Lung (tissue), 12 donors: ENCODE data around the gene TLCD3A. TPM values are rescaled to one million over a fixed set of nuclear protein-coding genes. Genes with fewer than 3 reads are reported as not detected.

Experiments used
- ATAC-seq: fragments of 200-7000 bp; cut with Tn5 transposase; one replicate; pipeline ENCODE4 v1.9.1; 2020; ENCODE audit warnings: moderate number of reproducible peaks; ENCODE audit not compliant: insufficient read depth, low FRiP score
- DNase-seq, 3 donors: peaks; one replicate each; pipeline ENCODE4 v3.0.0-alpha.2; 2013 to 2017
- H3K27ac ChIP-seq, 2 donors: one replicate each; pipeline ENCODE4 v1.5.1; 2013; ENCODE audit warnings: mild to moderate bottlenecking in 2 of 2, moderate library complexity in 2 of 2, control low read depth in 1 of 2, inconsistent platforms in 1 of 2, low read depth in 1 of 2, low read length in 1 of 2
- H3K27me3 ChIP-seq, 3 donors: one replicate each; pipeline ENCODE4 v1.5.1; 2013; ENCODE audit warnings: low read length in 2 of 3; ENCODE audit not compliant: control insufficient read depth in 3 of 3, insufficient read depth in 3 of 3
- H3K36me3 ChIP-seq, 4 donors: one replicate each; pipeline ENCODE4 v1.5.1; 2013; ENCODE audit warnings: low read length in 4 of 4, mild to moderate bottlenecking in 1 of 4, moderate library complexity in 1 of 4; ENCODE audit not compliant: control insufficient read depth in 4 of 4, insufficient read depth in 4 of 4
- H3K4me1 ChIP-seq, 5 donors: one replicate each; pipeline ENCODE4 v1.5.1; 2013; ENCODE audit warnings: low read length in 5 of 5, mild to moderate bottlenecking in 2 of 5, moderate library complexity in 1 of 5; ENCODE audit not compliant: control insufficient read depth in 5 of 5, insufficient read depth in 5 of 5
- H3K4me3 ChIP-seq: one replicate; pipeline ENCODE4 v1.5.1; 2013; ENCODE audit warnings: mild to moderate bottlenecking, control low read depth, moderate library complexity
- H3K9ac ChIP-seq, 2 donors: one replicate each; pipeline ENCODE4 v1.5.1; 2013; ENCODE audit warnings: low read length in 2 of 2, control low read depth in 1 of 2; ENCODE audit not compliant: insufficient read depth in 1 of 2
- H3K9me3 ChIP-seq, 4 donors: one replicate each; pipeline ENCODE4 v1.5.1; 2013; ENCODE audit warnings: low read length in 3 of 4, mild to moderate bottlenecking in 1 of 4, moderate library complexity in 1 of 4; ENCODE audit not compliant: control insufficient read depth in 4 of 4, insufficient read depth in 3 of 4
- WGBS, 2 donors: extraction: QIAGEN DNeasy Blood & Tissue Kit; methylation state at CpG; one replicate each; pipeline ENCODE4 v1.1.7; 2013; 5-methylcytosine and 5-hydroxymethylcytosine counted together
- polyA plus RNA-seq, 2 donors: library from polyadenylated mRNA; stranded (reverse); fragments of 200-250 nt; gene quantifications; one replicate each; pipeline ENCODE4 v1.2.1, GENCODE V29; 2013
- total RNA-seq, 2 donors: library from RNA; depleted of rRNA in 1 of 2; stranded (reverse); fragments of >200 nt in 1 of 2; gene quantifications; one replicate each; pipeline ENCODE4 v1.2.1, GENCODE V29; 2014 to 2021
- TF ChIP-seq, protein P1 (sequence below): IDR thresholded peaks from 2 replicates; pipeline ENCODE4 v1.5.1; 2012; ENCODE audit warnings: mild to moderate bottlenecking; ENCODE audit errors: control extremely low read depth, extremely low read depth
- donor health status: control.
- donor health status: control.
- donor health status: Bipolar disorder and iron deficiency.
- donor health status: healthy.
- donor health status: DM: yes; HTN: yes; CAD: no.

TLCD3A gene
- total and polyA plus RNA-seq, 4 donors: 8.4 to 16.2 (median 11.0) TPM

DNA sequence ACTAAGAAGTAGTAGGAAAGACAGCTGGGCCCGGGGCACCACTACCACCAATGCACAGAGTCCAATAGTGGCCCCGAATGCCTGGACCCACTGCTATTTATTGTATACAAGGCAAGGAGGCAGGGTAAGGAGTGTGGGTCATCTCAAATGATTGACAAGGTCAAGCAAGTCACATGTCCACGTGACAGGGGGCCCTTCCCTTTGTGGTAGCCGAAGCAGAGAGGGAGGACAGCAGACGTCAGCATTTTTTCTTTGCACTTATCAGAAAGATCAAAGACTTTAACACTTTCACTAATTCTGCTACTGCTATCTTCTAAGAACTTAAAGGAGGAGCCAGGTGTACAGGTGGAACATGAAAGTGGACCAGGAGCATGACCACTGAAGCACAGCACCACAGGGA is 24.3 kb upstream of the TLCD3A start:
- TF ChIP-seq, protein P1, sequence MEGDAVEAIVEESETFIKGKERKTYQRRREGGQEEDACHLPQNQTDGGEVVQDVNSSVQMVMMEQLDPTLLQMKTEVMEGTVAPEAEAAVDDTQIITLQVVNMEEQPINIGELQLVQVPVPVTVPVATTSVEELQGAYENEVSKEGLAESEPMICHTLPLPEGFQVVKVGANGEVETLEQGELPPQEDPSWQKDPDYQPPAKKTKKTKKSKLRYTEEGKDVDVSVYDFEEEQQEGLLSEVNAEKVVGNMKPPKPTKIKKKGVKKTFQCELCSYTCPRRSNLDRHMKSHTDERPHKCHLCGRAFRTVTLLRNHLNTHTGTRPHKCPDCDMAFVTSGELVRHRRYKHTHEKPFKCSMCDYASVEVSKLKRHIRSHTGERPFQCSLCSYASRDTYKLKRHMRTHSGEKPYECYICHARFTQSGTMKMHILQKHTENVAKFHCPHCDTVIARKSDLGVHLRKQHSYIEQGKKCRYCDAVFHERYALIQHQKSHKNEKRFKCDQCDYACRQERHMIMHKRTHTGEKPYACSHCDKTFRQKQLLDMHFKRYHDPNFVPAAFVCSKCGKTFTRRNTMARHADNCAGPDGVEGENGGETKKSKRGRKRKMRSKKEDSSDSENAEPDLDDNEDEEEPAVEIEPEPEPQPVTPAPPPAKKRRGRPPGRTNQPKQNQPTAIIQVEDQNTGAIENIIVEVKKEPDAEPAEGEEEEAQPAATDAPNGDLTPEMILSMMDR: no peak
- no peak for DNase-seq
- WGBS, 2 donors: 68 to 88% methylated on average over 5 of the region's 5 CpGs
- Histone ChIP-seq H3K9ac (no peak overlapping the region), H3K27ac (no peak overlapping the region), H3K4me1 (peaks cover 0 to 3% (median under 1%) of the 10 kb centered on the region in 5 donors), H3K9me3 (no peaks in the 10 kb centered on the region), H3K4me3 (no peak overlapping the region), H3K27me3 (no peaks in the 10 kb centered on the region), H3K36me3 (peaks cover 0 to 25% (median 17%) of the 10 kb centered on the region in 4 donors)
- no peak for ATAC-seq

DNA sequence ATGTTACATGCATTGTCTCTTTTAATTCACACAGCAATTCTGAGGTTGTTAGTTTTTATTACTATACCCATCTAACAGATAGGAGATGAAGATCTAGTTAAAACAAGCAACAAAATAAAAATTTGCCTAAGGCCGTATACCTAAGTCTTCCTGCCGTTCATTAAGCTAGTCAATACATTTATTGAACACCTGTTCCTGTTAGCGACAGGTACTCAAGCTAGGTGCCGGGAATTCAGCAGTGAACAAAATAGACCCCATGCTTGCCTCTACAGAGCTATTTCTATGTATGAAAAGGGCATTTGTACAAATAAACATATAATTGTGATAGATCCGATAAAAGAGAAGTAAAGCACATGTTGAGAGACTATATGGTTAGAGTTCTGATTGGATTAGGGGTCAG is 14.3 kb upstream of the TLCD3A start:
- peaks cover 0 to 2% (median 0%) of the 10 kb centered on the region in 4 donors for H3K36me3 ChIP-seq
- H3K4me1 ChIP-seq: peaks cover 0 to 11% (median 4%) of the 10 kb centered on the region in 5 donors
- ATAC-seq (no peak), DNase-seq (no peak)
- 93 to 97% methylated on average over 5 of the region's 5 CpGs for WGBS, 2 donors
- no peak overlapping the region for H3K27ac ChIP-seq
- H3K4me3 ChIP-seq: no peak overlapping the region
- H3K27me3 ChIP-seq: no peaks in the 10 kb centered on the region
- TF ChIP-seq, protein P1: no peak
- H3K9me3 ChIP-seq: no peaks in the 10 kb centered on the region
- H3K9ac ChIP-seq: no peak overlapping the region

DNA sequence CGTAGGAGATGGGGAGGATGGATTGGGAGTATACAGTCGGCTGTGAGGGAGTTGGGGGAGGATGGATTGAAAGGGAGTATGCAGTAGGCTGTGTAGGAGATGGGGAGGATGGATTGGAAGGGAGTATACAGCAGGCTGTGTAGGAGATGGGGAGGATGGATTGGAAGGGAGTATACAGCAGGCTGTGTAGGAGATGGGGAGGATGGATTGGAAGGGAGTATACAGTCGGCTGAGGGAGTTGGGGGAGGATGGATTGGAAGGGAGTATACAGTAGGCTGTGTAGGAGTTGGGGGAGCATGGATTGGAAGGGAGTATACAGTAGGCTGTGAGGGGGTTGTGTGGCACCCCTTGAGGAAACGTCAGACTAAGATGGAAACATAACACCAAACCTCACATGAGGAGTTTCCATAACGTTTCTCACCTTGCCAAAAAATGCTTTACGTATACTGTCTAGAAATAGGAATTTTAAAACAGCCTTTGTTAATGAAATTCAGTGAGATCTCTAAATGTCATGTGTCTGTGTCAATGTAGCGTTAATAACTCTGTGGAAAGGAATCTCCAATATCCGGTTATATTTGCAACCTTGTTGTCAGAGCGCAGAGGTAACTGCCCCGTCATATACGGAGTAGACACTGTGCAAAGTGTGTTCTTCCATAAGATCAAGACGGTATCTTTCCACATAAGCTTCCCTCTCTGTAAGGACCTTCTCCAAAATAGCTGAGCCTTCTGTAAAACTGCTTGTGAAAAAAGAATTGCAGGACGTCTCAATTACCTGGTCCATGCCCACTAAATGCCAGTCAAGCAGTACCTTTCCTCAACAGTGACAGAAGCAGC is 11.5 kb upstream of the TLCD3A start:
- WGBS, 2 donors: 85 to 87% methylated on average over 13 of the region's 13 CpGs
- Histone ChIP-seq H3K27me3 (no peaks in the 10 kb centered on the region), H3K36me3 (peaks cover 0 to 2% (median 0%) of the 10 kb centered on the region in 4 donors), H3K4me1 (peaks cover 0 to 4% (median 0%) of the 10 kb centered on the region in 5 donors), H3K9me3 (no peaks in the 10 kb centered on the region), H3K4me3 (no peak overlapping the region), H3K9ac (no peak overlapping the region), H3K27ac (no peak overlapping the region)
- ATAC-seq (no peak), DNase-seq (no peak)
- TF ChIP-seq, protein P1: no peak
